Mesenchymal stem cell (in vitro differentiated cells and primary cell): ENCODE data around the gene MUC20.
"Not testable (repeated sequence)": the region's sequence is repeated elsewhere in the genome, so short reads cannot be mapped to it uniquely, and the experiment has no call there.

Experiments used
- DNase-seq: peaks from one replicate; pipeline ENCODE4 v3.0.0-alpha.2; 2013
- H2AFZ ChIP-seq: one replicate; pipeline ENCODE4 v1.6.1; 2013; ENCODE audit warnings: low read depth, mild to moderate bottlenecking, control low read depth, inconsistent platforms, low read length, moderate library complexity
- H2AK5ac ChIP-seq: 2 replicates; pipeline ENCODE4 v1.6.1; 2013; ENCODE audit warnings: low read length, moderate library complexity, mild to moderate bottlenecking, inconsistent platforms; ENCODE audit not compliant: severe bottlenecking
- H2BK120ac ChIP-seq: one replicate; pipeline ENCODE4 v1.6.1; 2013; ENCODE audit warnings: low read depth, mild to moderate bottlenecking, inconsistent platforms, low read length, moderate library complexity
- H2BK12ac ChIP-seq, 2 experiments: one replicate each; pipeline ENCODE4 v1.6.1; 2013; ENCODE audit warnings: inconsistent platforms in 2 of 2, low read length in 2 of 2, mild to moderate bottlenecking in 2 of 2, moderate library complexity in 2 of 2, control low read depth in 1 of 2
- H2BK15ac ChIP-seq: one replicate; pipeline ENCODE4 v1.6.1; 2013; ENCODE audit warnings: mild to moderate bottlenecking, low read depth, inconsistent platforms; ENCODE audit not compliant: poor library complexity, severe bottlenecking
- H2BK5ac ChIP-seq: 2 replicates; pipeline ENCODE4 v1.6.1; 2013; ENCODE audit warnings: low read depth, mild to moderate bottlenecking, low read length, control low read depth, inconsistent platforms; ENCODE audit not compliant: poor library complexity, severe bottlenecking
- H3K14ac ChIP-seq, 2 experiments: one replicate each; pipeline ENCODE4 v1.6.1; 2013; ENCODE audit warnings: inconsistent platforms in 2 of 2, low read length in 2 of 2, control low read depth in 1 of 2, mild to moderate bottlenecking in 1 of 2, moderate library complexity in 1 of 2
- H3K18ac ChIP-seq, 2 experiments: one replicate each; pipeline ENCODE4 v1.6.1; 2013; ENCODE audit warnings: inconsistent platforms in 2 of 2, low read length in 2 of 2, control low read depth in 1 of 2, low read depth in 1 of 2, mild to moderate bottlenecking in 1 of 2
- H3K23ac ChIP-seq, 2 experiments: one replicate each; pipeline ENCODE4 v1.6.1; 2013; ENCODE audit warnings: inconsistent platforms in 2 of 2, low read length in 2 of 2, mild to moderate bottlenecking in 2 of 2, moderate library complexity in 2 of 2, control low read depth in 1 of 2
- H3K27ac ChIP-seq: 2 replicates; pipeline ENCODE4 v1.5.1; 2013; ENCODE audit warnings: mild to moderate bottlenecking, moderate library complexity, low read length, control low read depth, inconsistent platforms; ENCODE audit not compliant: poor library complexity, severe bottlenecking
- H3K27me3 ChIP-seq, 2 experiments: 2 replicates each; pipeline versions ENCODE4 v1.6.1 to v1.7.0; 2013; ENCODE audit warnings: low read length in 2 of 2, mild to moderate bottlenecking in 2 of 2, moderate library complexity in 2 of 2, control low read depth in 1 of 2, inconsistent platforms in 1 of 2; ENCODE audit not compliant: control insufficient read depth in 1 of 2, insufficient read depth in 1 of 2
- H3K36me3 ChIP-seq, 2 experiments: 2 replicates each; pipeline versions ENCODE4 v1.6.1 to v1.7.0; 2013; ENCODE audit warnings: low read length in 2 of 2, control low read depth in 1 of 2, inconsistent platforms in 1 of 2, low read depth in 1 of 2, mild to moderate bottlenecking in 1 of 2; ENCODE audit not compliant: insufficient read depth in 2 of 2, control insufficient read depth in 1 of 2
- H3K4ac ChIP-seq, 2 experiments: one replicate each; pipeline ENCODE4 v1.6.1; 2013; ENCODE audit warnings: inconsistent platforms in 2 of 2, low read length in 2 of 2, mild to moderate bottlenecking in 2 of 2, moderate library complexity in 2 of 2, control low read depth in 1 of 2, low read depth in 1 of 2
- H3K4me1 ChIP-seq: 2 replicates; pipeline ENCODE4 v1.6.1; 2013; ENCODE audit warnings: low read depth, low read length, control low read depth; ENCODE audit not compliant: control insufficient read depth, insufficient read depth
- H3K4me2 ChIP-seq: 2 replicates; pipeline ENCODE4 v1.6.1; 2013; ENCODE audit warnings: low read length, mild to moderate bottlenecking, inconsistent platforms; ENCODE audit not compliant: poor library complexity, severe bottlenecking
- H3K4me3 ChIP-seq, 2 experiments: 2 replicates each; pipeline versions ENCODE4 v1.5.1 to v1.7.0; 2013; ENCODE audit warnings: low read length in 2 of 2, mild to moderate bottlenecking in 2 of 2, control low read depth in 1 of 2, low read depth in 1 of 2; ENCODE audit not compliant: insufficient read depth in 1 of 2
- H3K79me1 ChIP-seq: replicated peaks from 2 replicates; pipeline ENCODE4 v1.6.1; 2013; ENCODE audit warnings: mild to moderate bottlenecking, control low read depth, low read length, inconsistent platforms; ENCODE audit not compliant: poor library complexity, severe bottlenecking
- H3K9ac ChIP-seq: 2 replicates; pipeline ENCODE4 v1.7.0; 2013; ENCODE audit warnings: mild to moderate bottlenecking, low read length, moderate library complexity
- H3K9me3 ChIP-seq: 2 replicates; pipeline ENCODE4 v1.7.0; 2013; ENCODE audit warnings: mild to moderate bottlenecking, low read length; ENCODE audit not compliant: control insufficient read depth
- H4K8ac ChIP-seq: one replicate; pipeline ENCODE4 v1.6.1; 2013; ENCODE audit warnings: inconsistent platforms, mild to moderate bottlenecking, low read length, moderate library complexity
- H4K91ac ChIP-seq: one replicate; pipeline ENCODE4 v1.6.1; 2013; ENCODE audit warnings: mild to moderate bottlenecking, low read length, inconsistent platforms
- WGBS: methylation state at CpG from one replicate; pipeline ENCODE4 v1.1.7; 2013; ENCODE audit warnings: mixed read lengths; 5-methylcytosine and 5-hydroxymethylcytosine counted together

Gene MUC20

DNA sequence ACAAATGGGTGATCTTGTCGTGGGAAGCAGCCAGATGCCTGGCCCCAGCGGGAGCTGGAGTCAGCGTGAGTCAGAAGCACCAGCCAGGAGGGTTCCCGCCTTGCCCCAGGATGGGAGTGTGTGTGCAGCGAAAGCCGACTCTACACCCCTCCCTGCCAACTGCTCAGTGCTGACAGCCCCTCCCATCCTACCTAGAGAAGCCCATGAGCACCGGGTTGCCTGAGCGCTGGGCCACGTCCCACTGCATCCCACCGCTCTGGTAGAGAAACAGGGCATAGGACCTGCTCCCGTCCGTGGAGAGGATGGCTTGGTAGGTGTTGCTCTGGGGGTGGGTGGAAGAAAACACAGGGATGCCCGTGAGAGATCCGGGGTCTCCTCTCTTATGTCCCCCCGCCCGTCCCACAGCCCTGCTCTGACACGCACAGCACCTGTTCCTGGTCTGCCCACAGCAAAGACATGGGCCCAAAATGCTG lies 48.1 kb downstream of the MUC20 start:
- H2BK5ac ChIP-seq: no peak overlapping the region
- H3K4me2 ChIP-seq: no peak overlapping the region
- no peak overlapping the region for H4K91ac ChIP-seq
- peaks cover 3% of the 10 kb centered on the region for H3K4me1 ChIP-seq
- no peak overlapping the region for H2BK120ac ChIP-seq
- no peak overlapping the region for H2AFZ ChIP-seq
- no peak for DNase-seq
- no peak overlapping the region for H4K8ac ChIP-seq
- no peak overlapping the region for H3K18ac ChIP-seq
- no peaks in the 10 kb centered on the region for H3K9me3 ChIP-seq
- no peak overlapping the region for H3K23ac ChIP-seq
- H3K4me3 ChIP-seq: no peak overlapping the region
- no peak overlapping the region for H2BK15ac ChIP-seq
- no peak overlapping the region for H3K14ac ChIP-seq
- WGBS: 83% methylated on average over 16 of the region's 17 CpGs
- H3K9ac ChIP-seq: no peak overlapping the region
- H3K27me3 ChIP-seq: peaks cover 0 to 37% of the 10 kb centered on the region in 2 experiments
- no peaks in the 10 kb centered on the region for H3K79me1 ChIP-seq
- no peak overlapping the region for H2BK12ac ChIP-seq
- no peak overlapping the region for H3K27ac ChIP-seq
- H2AK5ac ChIP-seq: no peak overlapping the region
- H3K36me3 ChIP-seq: no peaks in the 10 kb centered on the region
- no peak overlapping the region for H3K4ac ChIP-seq

GRCh38 chr3:195769551-195769950 lies 48.8 kb downstream of the MUC20 start:
- Histone ChIP-seq H3K14ac (no peak overlapping the region), H4K8ac (no peak overlapping the region), H3K36me3 (no peaks in the 10 kb centered on the region), H2BK5ac (no peak overlapping the region), H3K4me2 (no peak overlapping the region), H2BK15ac (no peak overlapping the region), H3K9me3 (no peaks in the 10 kb centered on the region), H3K9ac (no peak overlapping the region), H3K27ac (no peak overlapping the region), H3K79me1 (no peaks in the 10 kb centered on the region), H4K91ac (no peak overlapping the region), H3K18ac (no peak overlapping the region), H3K27me3 (peaks cover 0 to 34% of the 10 kb centered on the region in 2 experiments), H3K4ac (no peak overlapping the region), H3K4me3 (no peak overlapping the region), H2AK5ac (no peak overlapping the region), H3K23ac (no peak overlapping the region), H3K4me1 (peaks cover 3% of the 10 kb centered on the region), H2AFZ (no peak overlapping the region), H2BK120ac (no peak overlapping the region), H2BK12ac (no peak overlapping the region)
- 89% methylated on average over 10 of the region's 10 CpGs for WGBS
- DNase-seq: no peak

DNA sequence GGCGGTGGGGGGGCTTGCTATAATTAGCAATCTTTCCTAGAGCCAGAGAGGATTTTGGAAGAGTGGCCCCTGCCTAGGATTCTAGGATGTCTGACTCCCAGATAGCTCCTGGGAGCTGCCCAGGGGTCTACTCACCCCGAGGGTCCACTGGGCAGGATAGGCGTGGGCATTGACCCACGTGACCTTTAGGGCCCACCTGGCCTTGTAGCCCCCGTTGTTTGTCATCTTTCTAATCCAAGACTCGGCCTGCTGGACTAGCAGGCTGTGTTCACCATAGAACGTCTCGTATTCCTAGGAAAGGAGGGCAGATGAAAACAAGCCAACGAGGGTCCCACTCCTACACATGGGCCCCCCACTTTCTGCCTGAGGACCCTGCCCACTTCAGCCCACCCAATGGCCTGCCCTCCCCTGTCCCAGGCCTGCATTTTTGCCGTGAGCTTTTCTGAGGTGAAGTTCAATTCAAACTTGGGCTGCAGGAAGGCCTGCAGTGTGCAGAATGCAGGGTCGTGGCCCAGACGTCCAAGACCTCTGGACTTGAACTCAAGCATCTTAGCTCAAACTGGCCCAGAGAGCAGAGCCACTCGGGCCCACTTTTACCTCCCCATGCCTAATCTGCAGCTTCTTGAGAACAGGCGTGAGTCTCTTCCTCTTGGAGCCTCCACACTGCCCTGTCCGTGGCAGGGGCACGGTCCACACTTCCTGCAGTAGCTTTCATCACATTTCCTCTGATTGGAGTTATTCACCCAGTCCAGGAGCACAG lies 49.5 kb downstream of the MUC20 start:
- no peak overlapping the region for H3K9ac ChIP-seq
- H3K14ac ChIP-seq: no peak overlapping the region
- WGBS: 86% methylated on average over 16 of the region's 16 CpGs

GRCh38 chr3:195770841-195771645 lies 50.3 kb downstream of the MUC20 start:
- WGBS: 79% methylated on average over 1 of the region's 28 CpGs
- H3K36me3 ChIP-seq, H3K79me1 ChIP-seq, H2AFZ ChIP-seq, H3K4me2 ChIP-seq, H3K4ac ChIP-seq, H4K8ac ChIP-seq, H2BK120ac ChIP-seq, H2AK5ac ChIP-seq, H3K9me3 ChIP-seq, H3K4me3 ChIP-seq, H2BK15ac ChIP-seq, DNase-seq, H3K23ac ChIP-seq, H3K27ac ChIP-seq, H2BK12ac ChIP-seq, H3K4me1 ChIP-seq, H3K14ac ChIP-seq, H3K18ac ChIP-seq, H3K9ac ChIP-seq, H2BK5ac ChIP-seq, H4K91ac ChIP-seq: not testable (repeated sequence)
- peaks cover 0 to 27% of the 10 kb centered on the region in 2 experiments for H3K27me3 ChIP-seq

More for the DNA sequence above, 49.5 kb downstream of the MUC20 start:
- no peak overlapping the region for H3K4ac ChIP-seq
- no peak overlapping the region for H2AFZ ChIP-seq
- no peak overlapping the region for H3K4me2 ChIP-seq
- no peak overlapping the region for H2BK5ac ChIP-seq
- DNase-seq: no peak
- H3K23ac ChIP-seq: no peak overlapping the region
- peaks cover 3% of the 10 kb centered on the region for H3K4me1 ChIP-seq
- H3K79me1 ChIP-seq: no peaks in the 10 kb centered on the region
- no peaks in the 10 kb centered on the region for H3K9me3 ChIP-seq
- H3K4me3 ChIP-seq: no peak overlapping the region
- no peaks in the 10 kb centered on the region for H3K36me3 ChIP-seq
- no peak overlapping the region for H2AK5ac ChIP-seq
- H2BK15ac ChIP-seq: no peak overlapping the region
- no peak overlapping the region for H2BK120ac ChIP-seq
- no peak overlapping the region for H2BK12ac ChIP-seq
- peaks cover 0 to 30% of the 10 kb centered on the region in 2 experiments for H3K27me3 ChIP-seq
- no peak overlapping the region for H4K8ac ChIP-seq
- no peak overlapping the region for H3K18ac ChIP-seq
- no peak overlapping the region for H4K91ac ChIP-seq
- H3K27ac ChIP-seq: no peak overlapping the region
